Measurements from ENCODE around the gene CADPS.
A peak's percentile ranks its signal among the peaks of the same experiment; 100 is the strongest.

Gene CADPS

GRCh38 chr3:62556121-62556815, 318.9 kb downstream of the CADPS start:
- no peak for DNase-seq (ENCODE audit: low read depth)

- peak; percentile 20 for DNase-seq (ENCODE audit: low read depth)
These were observed 320.9 kb downstream of the CADPS start for GRCh38 chr3:62554264-62554799.

- DNase-seq (ENCODE audit: low read depth) = peak; percentile 5
These were observed 321.4 kb downstream of the CADPS start for GRCh38 chr3:62553811-62554210.

DNA sequence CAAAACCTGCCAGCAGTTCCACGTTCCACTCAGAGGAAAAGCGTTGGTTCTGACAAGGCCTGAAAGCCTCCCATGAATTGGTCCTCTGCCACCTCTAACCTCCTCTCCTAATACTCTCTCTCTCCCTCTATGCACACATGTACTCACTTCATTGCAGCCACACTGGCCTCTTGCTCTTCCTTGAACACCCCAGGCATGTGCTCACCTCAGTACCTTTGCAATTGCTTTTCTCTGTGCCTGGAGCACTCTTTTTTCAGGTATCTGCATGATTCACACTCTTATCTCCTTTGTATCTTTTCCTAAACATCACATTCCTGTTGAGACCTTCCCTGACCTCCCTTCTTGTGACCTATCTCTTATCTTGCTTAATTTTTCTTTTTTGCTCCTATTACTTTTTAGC, 323.7 kb downstream of the CADPS start:
- no peak for DNase-seq (ENCODE audit: low read depth)

- DNase-seq (ENCODE audit: low read depth) = no peak
These were observed 324.8 kb downstream of the CADPS start for GRCh38 chr3:62550439-62550838.

DNA sequence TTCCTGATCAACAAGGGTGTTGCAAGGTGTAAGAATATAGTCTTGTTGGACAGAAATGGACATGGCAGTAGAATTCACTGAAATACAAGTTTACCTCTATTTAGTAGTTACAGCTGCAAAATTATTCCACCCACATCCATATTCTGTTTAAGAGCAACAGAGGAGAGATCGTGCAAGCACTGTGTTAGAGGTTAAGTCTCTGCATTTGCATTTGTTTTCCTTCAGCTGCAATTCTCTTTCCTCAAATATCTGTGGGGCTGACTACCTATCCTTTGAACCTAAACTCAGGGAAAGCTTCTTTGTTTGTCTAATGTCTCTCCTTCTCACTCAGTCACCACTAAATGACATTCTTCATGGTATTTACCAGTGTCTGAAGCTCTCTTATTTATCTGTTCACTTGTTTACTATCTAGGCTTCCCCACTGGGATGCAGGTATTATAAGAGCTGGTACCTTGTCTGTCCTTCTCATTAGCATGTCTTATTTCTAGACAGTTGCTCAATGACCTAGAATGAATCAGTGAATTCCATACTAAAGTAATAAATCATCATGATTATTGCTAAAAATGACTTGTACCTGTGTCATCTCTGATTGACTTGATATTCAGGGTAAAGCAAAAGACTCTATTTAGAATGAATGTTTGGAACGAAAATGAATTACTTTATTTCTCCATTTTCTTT, 326.5 kb downstream of the CADPS start:
- no peak for DNase-seq (ENCODE audit: low read depth)

DNA sequence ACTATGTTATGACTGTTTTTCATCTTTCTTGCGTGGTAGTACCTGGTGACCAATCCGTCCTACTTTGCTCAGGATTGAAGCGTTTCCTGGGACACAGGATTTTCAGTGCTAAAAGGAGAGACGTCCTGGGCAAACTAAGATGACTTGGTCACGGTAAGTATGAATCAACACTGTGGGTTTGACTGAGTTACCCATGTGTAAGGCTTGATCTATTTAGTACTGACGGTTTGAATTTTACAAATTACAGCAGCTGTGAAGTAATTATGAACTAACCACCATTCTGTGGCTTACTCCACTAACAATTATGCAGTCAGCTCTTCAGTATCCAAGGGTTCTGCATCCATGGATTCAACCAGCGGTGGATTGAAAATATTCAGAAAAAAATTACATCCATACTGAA, 328.9 kb downstream of the CADPS start:
- DNase-seq (ENCODE audit: low read depth) = no peak

- no peak for DNase-seq (ENCODE audit: low read depth)
These were observed 333.0 kb downstream of the CADPS start for GRCh38 chr3:62542185-62542584.

- DNase-seq (ENCODE audit: low read depth) = no peak
These were observed 335.5 kb downstream of the CADPS start for GRCh38 chr3:62539762-62540161.

DNA sequence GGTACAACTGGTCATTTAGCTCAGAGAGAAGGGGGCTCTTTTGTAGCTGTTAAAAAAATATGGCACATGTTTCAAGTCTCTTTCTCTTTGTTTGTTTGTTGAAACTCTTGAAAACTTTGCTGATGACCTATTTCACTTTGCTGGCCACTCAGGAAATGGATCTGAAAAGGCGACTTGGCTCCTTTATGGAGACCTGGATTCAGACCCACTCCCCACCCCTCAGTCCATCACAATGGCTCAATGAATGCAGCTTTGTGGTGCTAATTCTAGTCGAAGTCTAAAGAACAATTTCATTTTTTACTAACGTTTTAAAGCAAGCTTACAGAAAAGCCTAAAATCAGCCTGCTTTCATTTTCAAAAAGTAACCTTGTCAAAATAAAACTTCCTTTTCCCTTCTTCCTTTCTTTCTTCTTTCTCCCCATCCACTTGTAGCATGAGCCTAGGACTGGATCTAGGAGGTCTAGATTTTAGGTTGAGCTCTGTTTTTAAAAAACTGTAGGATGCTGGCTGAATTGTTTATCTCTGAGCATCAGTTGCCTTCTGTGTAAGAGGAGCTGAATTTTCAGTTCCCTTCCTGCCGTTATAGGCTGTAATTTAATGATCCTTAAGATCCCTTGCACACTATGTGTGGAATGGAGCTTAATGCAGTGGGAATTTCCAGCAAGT, 336.4 kb downstream of the CADPS start:
- no peak for DNase-seq (ENCODE audit: low read depth)

DNA sequence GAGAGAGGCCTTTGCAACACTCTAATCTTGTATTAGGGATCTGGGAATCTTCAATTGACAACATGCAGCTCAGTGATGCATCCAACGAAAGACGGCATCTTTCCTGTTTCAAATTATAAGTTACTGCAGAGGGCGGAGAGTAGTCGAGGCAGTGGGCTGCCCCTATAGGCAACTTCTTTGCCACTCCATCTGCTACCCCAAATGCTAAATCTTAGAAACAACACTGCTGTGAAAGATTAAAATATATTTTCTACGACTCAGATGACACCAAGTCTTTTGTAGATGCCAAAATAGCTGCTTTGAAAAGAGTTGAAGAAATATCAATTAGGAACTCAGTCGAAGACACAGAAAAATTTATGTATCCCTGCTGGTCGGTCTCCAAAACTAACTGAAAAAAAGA, 340.9 kb downstream of the CADPS start:
- no peak for DNase-seq (ENCODE audit: low read depth)

GRCh38 chr3:62532796-62533195, 342.4 kb downstream of the CADPS start:
- DNase-seq (ENCODE audit: low read depth) = no peak

DNA sequence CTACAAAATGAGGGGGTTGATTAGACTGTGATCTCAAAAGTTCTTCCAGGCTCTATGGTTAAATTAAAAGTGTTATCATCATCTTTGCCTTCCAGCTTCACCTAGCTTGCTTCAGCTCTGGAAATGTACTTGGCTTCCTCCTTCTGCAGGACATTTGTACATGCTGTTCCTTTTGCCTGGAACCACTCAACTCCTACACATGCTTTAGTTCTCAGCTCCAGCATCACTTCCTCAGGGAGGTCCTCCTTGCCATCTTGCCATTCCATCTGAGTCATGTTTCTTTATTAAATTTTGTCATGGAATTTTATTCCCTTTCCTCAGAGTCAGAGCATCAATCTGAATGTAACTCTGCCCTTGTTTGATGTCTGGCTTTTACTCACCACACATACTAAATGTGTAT, 343.2 kb downstream of the CADPS start:
- no peak for DNase-seq (ENCODE audit: low read depth)

DNA sequence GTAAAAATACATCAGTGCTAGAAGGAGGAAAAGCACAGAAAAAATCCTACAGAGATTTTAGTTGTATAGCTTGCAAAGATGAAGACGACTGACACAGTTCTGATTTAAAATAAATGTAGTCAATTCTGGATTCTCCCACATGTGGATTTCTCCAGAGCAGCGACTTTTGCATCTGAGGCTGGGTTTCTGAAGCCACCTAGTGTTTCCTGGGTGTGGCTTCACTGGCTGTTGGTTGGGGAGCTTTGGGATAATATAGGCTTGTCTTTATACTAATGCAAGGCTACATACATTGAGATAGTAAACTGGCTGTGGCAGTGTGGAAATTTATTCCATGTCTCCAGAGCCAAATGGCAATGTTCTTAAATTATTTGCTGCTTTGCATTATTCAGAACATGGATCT, 343.7 kb downstream of the CADPS start:
- DNase-seq (ENCODE audit: low read depth) = no peak

DNA sequence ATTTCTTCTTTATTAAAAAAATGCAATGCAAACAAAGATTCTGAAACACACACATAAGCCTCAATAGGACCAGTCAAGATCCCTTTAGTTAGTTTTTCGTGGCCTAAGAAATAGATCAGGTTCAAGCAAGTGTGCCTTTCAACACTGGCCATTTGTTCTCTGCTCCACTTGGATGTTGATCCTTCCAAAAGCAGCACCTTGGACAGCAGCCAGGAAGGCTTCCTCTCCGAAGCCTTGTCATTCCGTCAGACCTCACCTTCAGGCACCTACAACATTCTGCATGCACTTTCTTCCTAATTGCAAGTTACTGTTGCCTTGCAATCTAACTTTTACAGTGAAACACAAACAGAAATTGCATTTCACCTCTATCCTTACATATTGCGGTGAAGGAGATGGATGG, 346.0 kb downstream of the CADPS start:
- peak; percentile 36 for DNase-seq (ENCODE audit: low read depth)

DNA sequence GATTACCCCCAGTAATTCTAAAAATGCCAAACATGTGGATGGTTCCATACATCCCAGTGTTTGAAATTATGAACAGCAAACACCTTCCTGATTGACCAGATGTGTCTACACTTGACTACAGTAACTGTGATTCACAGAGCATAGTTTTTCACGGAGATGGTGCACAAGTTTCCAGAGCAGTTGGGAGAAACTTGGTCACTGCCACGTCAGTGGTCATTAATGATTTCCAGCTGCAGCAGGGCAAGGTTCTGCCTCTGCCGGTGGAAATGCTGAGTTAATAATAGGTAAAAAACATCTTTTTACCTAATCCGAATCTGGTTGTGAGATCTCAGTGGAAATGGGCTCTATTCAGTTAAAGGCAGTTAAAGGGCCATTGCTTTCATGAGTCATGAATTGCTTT, 347.7 kb downstream of the CADPS start:
- no peak for DNase-seq (ENCODE audit: low read depth)

- DNase-seq (ENCODE audit: low read depth) = no peak
These were observed 349.9 kb downstream of the CADPS start for GRCh38 chr3:62525281-62525680.

GRCh38 chr3:62523672-62524071, 351.5 kb downstream of the CADPS start:
- DNase-seq (ENCODE audit: low read depth) = no peak

GRCh38 chr3:62521464-62522105, 353.6 kb downstream of the CADPS start:
- no peak for DNase-seq (ENCODE audit: low read depth)

GRCh38 chr3:62503516-62503915, 371.7 kb downstream of the CADPS start:
- DNase-seq (ENCODE audit: low read depth) = no peak

- DNase-seq (ENCODE audit: low read depth) = no peak
These were observed 372.6 kb downstream of the CADPS start for GRCh38 chr3:62502315-62503300.

All from EH (cell line).